SU-DHL-6 (cell line): ENCODE results near the gene ACAD10.

ENCODE experiments used
- H2AFZ ChIP-seq: fragments of 200-600 bp; sonication (generic); 2 replicates; pipeline ENCODE4 v1.6.1; 2014; ENCODE audit warnings: low read depth, mild to moderate bottlenecking, moderate library complexity, mixed read lengths, antibody characterized with exemption, low read length; ENCODE audit not compliant: severe bottlenecking
- H3F3A ChIP-seq: fragments of 200-600 bp; shearing (Covaris generic); 2 replicates; pipeline ENCODE4 v1.6.0; 2016; ENCODE audit warnings: antibody characterized with exemption, mild to moderate bottlenecking; ENCODE audit not compliant: insufficient read depth
- H3K27ac ChIP-seq: fragments of 200-600 bp; sonication (generic); 2 replicates; pipeline ENCODE4 v1.5.1; 2016; ENCODE audit warnings: low read depth, mild to moderate bottlenecking, low read length, moderate library complexity, mixed read lengths
- H3K27me3 ChIP-seq: fragments of 200-600 bp; sonication (generic), shearing (Covaris generic); 2 replicates; pipeline ENCODE4 v1.6.0; 2014; ENCODE audit warnings: mild to moderate bottlenecking, low read length
- H3K36me3 ChIP-seq: fragments of 200-600 bp; sonication (generic); 2 replicates; pipeline ENCODE4 v1.6.1; 2014; ENCODE audit warnings: mild to moderate bottlenecking, low read length, mixed read lengths
- H3K4me2 ChIP-seq: fragments of 300-600, 200-600 bp; shearing (Covaris generic), sonication (generic); 2 replicates; pipeline ENCODE4 v1.6.0; 2014; ENCODE audit warnings: low read length, low read depth, mild to moderate bottlenecking; ENCODE audit not compliant: poor library complexity, severe bottlenecking
- H3K4me3 ChIP-seq: fragments of 200-600 bp; sonication (generic); 2 replicates; pipeline ENCODE4 v1.5.1; 2014; ENCODE audit warnings: antibody characterized with exemption, low read length, mild to moderate bottlenecking, mixed read lengths; ENCODE audit not compliant: insufficient read depth, poor library complexity, severe bottlenecking
- H3K79me2 ChIP-seq: fragments of 200-600 bp; sonication (generic); 2 replicates; pipeline ENCODE4 v1.6.1; 2014; ENCODE audit warnings: mild to moderate bottlenecking, low read length, moderate library complexity; ENCODE audit not compliant: insufficient read depth
- H3K9ac ChIP-seq: fragments of 200-600 bp; sonication (generic); 2 replicates; pipeline ENCODE4 v1.7.0; 2014; ENCODE audit warnings: mild to moderate bottlenecking, low read length
- H3K9me2 ChIP-seq: fragments of 200-600 bp; sonication (generic); replicated peaks from 2 replicates; pipeline ENCODE4 v1.6.1; 2014; ENCODE audit warnings: low read length; ENCODE audit not compliant: insufficient read depth
- H3K9me3 ChIP-seq: fragments of 200-600 bp; sonication (generic); 2 replicates; pipeline ENCODE4 v1.6.1; 2014; ENCODE audit warnings: low read length, mixed read lengths; ENCODE audit not compliant: insufficient read depth
- H4K20me1 ChIP-seq: fragments of 200-600 bp; sonication (generic); 2 replicates; pipeline ENCODE4 v1.6.1; 2014; ENCODE audit warnings: low read depth, mild to moderate bottlenecking, antibody characterized with exemption, low read length, moderate library complexity, mixed read lengths
- EZH2phosphoT487 ChIP-seq: fragments of 200-600 bp; sonication (generic), shearing (Covaris generic); conservative IDR thresholded peaks from 2 replicates; pipeline ENCODE4 v1.6.1; 2018; ENCODE audit warnings: mild to moderate bottlenecking, antibody characterized with exemption, low read length, moderate library complexity, mixed read lengths
- TF ChIP-seq, protein P1 (sequence below): fragments of 200-600 bp; sonication (generic); IDR thresholded peaks from one replicate; pipeline ENCODE4 v1.5.1; 2017; ENCODE audit warnings: antibody characterized with exemption, mild to moderate bottlenecking, low read length, moderate library complexity; ENCODE audit not compliant: insufficient read depth, poor library complexity, severe bottlenecking

Gene ACAD10

DNA sequence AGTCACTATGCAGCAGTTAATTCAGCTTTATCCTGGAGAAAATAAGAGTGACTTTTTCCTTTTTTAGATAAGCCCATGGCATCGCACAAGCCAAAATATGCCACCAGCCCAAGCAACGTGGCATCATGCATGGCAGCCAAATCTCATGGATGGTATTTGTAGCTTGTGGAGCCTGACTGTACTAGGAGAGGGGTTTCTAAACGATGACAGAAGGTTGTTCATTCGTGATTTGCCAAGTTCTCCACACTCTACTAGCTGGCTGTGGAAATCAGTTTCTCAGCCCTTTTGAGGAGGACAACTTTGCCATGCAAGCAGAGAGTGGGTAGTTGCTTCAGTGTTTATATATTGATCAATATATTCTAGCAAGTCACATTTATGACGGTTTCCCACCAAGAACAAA is 45.3 kb upstream of the ACAD10 start:
- H3K27me3 ChIP-seq, result no peaks in the 10 kb centered on the region
- TF ChIP-seq, protein P1, sequence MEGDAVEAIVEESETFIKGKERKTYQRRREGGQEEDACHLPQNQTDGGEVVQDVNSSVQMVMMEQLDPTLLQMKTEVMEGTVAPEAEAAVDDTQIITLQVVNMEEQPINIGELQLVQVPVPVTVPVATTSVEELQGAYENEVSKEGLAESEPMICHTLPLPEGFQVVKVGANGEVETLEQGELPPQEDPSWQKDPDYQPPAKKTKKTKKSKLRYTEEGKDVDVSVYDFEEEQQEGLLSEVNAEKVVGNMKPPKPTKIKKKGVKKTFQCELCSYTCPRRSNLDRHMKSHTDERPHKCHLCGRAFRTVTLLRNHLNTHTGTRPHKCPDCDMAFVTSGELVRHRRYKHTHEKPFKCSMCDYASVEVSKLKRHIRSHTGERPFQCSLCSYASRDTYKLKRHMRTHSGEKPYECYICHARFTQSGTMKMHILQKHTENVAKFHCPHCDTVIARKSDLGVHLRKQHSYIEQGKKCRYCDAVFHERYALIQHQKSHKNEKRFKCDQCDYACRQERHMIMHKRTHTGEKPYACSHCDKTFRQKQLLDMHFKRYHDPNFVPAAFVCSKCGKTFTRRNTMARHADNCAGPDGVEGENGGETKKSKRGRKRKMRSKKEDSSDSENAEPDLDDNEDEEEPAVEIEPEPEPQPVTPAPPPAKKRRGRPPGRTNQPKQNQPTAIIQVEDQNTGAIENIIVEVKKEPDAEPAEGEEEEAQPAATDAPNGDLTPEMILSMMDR, result no peak
- no peak for TF ChIP-seq EZH2phosphoT487
- no peaks in the 10 kb centered on the region for H3K79me2 ChIP-seq
- no peaks in the 10 kb centered on the region for H3F3A ChIP-seq
- H3K36me3 ChIP-seq, result no peaks in the 10 kb centered on the region; the same call in 1 of the 2 replicates
- no peaks in the 10 kb centered on the region for H4K20me1 ChIP-seq
- no peaks in the 10 kb centered on the region for H3K9me3 ChIP-seq
- H3K4me3 ChIP-seq, result no peak overlapping the region
- H2AFZ ChIP-seq, result no peak overlapping the region
- H3K4me2 ChIP-seq, result no peak overlapping the region
- H3K27ac ChIP-seq, result no peak overlapping the region
- H3K9ac ChIP-seq, result no peak overlapping the region
- no peaks in the 10 kb centered on the region for H3K9me2 ChIP-seq

GRCh38 chr12:111642681-111643426 is 43.0 kb upstream of the ACAD10 start:
- H3K9me3 ChIP-seq, result no peaks in the 10 kb centered on the region
- H2AFZ ChIP-seq, result no peak overlapping the region
- no peak overlapping the region for H3K9ac ChIP-seq
- TF ChIP-seq EZH2phosphoT487, result no peak
- TF ChIP-seq, protein P1, result no peak
- H3K36me3 ChIP-seq, result no peaks in the 10 kb centered on the region; the same call in 1 of the 2 replicates
- no peaks in the 10 kb centered on the region for H3F3A ChIP-seq
- H3K4me3 ChIP-seq, result no peak overlapping the region
- no peaks in the 10 kb centered on the region for H3K79me2 ChIP-seq
- no peaks in the 10 kb centered on the region for H3K9me2 ChIP-seq
- no peaks in the 10 kb centered on the region for H4K20me1 ChIP-seq
- H3K4me2 ChIP-seq, result no peak overlapping the region
- no peaks in the 10 kb centered on the region for H3K27me3 ChIP-seq
- H3K27ac ChIP-seq, result no peak overlapping the region

DNA sequence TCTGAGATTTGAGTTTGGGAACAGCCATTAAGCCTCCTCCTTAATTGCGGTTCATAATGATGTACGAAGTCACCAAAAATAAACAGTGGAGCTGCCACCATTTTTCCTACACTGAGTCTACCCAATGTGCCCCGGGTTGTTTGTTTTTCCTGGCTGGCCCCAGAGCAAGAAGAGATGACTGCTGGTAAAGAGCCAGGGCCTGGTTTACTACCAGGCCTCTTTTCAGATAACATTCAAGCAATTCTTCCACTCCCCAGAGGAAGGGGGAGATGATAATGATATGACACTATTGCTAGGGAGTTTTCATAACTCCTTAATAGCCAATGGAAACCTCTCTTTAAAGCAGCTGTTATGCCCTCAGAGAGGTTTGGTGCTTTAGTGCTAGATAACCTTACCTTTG is 42.4 kb upstream of the ACAD10 start:
- Histone ChIP-seq H3K27ac (no peak overlapping the region), H3K79me2 (no peaks in the 10 kb centered on the region), H3F3A (no peaks in the 10 kb centered on the region), H3K9me2 (no peaks in the 10 kb centered on the region), H3K4me3 (no peak overlapping the region), H3K4me2 (no peak overlapping the region), H3K9me3 (no peaks in the 10 kb centered on the region), H3K36me3 (no peaks in the 10 kb centered on the region; the same call in 1 of the 2 replicates), H3K9ac (no peak overlapping the region), H4K20me1 (no peaks in the 10 kb centered on the region), H3K27me3 (no peaks in the 10 kb centered on the region), H2AFZ (no peak overlapping the region)
- TF ChIP-seq, protein P1, result no peak
- no peak for TF ChIP-seq EZH2phosphoT487
